Measurements from ENCODE around the gene ANXA9. TPM values are rescaled to one million over a fixed set of nuclear protein-coding genes. Genes with fewer than 3 reads are reported as not detected.

ANXA9 gene
- total RNA-seq, 1 experiment from 2014 or later: not detected

DNA sequence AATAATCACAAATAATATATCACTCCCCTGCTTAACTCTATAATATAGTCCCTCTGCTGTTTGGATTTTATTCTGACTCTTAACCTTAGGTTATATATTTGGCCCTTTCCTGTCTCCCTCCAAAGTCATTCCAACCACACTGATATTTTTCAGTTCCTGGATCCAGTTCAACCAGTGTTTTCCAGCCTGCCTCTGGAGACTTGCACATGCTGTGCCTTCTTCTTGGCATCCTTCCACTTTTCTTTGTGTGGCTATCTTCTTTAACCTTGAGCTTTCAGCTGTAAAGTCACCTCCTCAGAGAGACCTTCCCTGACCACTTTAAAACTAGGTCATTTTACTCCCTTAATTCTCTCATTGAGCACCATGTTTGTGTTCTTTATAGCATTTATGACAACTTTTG, 26.8 kb upstream of the ANXA9 start:
- intact Hi-C loops (cut with micrococcal nuclease; ENCODE audit: unreplicated experiment): no loop called here
- BruUV-seq (replicated peaks): no TSS peak
- Histone ChIP-seq H3K4me3 (ENCODE audit: low read depth, low read length, poor library complexity, severe bottlenecking) (no peak overlapping the region), H3K4me1 (ENCODE audit: insufficient read depth, low read length, poor library complexity, severe bottlenecking) (no peaks in the 10 kb centered on the region), H3K27me3 (replicated peaks; ENCODE audit: insufficient read depth, low read depth, low read length, poor library complexity) (no peaks in the 10 kb centered on the region), H3K36me3 (ENCODE audit: insufficient read depth, low read length, poor library complexity, severe bottlenecking) (peaks cover 59% of the 10 kb centered on the region), H3K9me3 (ENCODE audit: low read depth, low read length, poor library complexity, severe bottlenecking) (no peaks in the 10 kb centered on the region), H3K27ac (ENCODE audit: low read depth, low read length, poor library complexity, severe bottlenecking) (no peak overlapping the region)
- no peak for TF ChIP-seq EZH2 (IDR thresholded peaks at IDR 0.05; ENCODE audit: borderline replicate concordance, low read depth, low read length, poor library complexity, severe bottlenecking)
- TF ChIP-seq, protein P1, sequence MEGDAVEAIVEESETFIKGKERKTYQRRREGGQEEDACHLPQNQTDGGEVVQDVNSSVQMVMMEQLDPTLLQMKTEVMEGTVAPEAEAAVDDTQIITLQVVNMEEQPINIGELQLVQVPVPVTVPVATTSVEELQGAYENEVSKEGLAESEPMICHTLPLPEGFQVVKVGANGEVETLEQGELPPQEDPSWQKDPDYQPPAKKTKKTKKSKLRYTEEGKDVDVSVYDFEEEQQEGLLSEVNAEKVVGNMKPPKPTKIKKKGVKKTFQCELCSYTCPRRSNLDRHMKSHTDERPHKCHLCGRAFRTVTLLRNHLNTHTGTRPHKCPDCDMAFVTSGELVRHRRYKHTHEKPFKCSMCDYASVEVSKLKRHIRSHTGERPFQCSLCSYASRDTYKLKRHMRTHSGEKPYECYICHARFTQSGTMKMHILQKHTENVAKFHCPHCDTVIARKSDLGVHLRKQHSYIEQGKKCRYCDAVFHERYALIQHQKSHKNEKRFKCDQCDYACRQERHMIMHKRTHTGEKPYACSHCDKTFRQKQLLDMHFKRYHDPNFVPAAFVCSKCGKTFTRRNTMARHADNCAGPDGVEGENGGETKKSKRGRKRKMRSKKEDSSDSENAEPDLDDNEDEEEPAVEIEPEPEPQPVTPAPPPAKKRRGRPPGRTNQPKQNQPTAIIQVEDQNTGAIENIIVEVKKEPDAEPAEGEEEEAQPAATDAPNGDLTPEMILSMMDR (conservative IDR thresholded peaks at IDR 0.05; ENCODE audit: low read depth, low read length): no peak
- no peak for DNase-seq (ENCODE audit: low spot score)
- ChIA-PET POLR2A (ENCODE audit: low non-redundant PET) (no interaction called here), CTCF (no interaction called here)

- CTCF ChIA-PET: no interaction called here
- intact Hi-C loops (cut with micrococcal nuclease; ENCODE audit: unreplicated experiment): no loop called here
- POLR2A ChIA-PET (ENCODE audit: low non-redundant PET): interaction anchor here (0.7 kb wide), 1 partner anchor 583 kb away, joined by 15 read pairs; no protein-coding TSS in a partner anchor
These were observed 24.4 kb upstream of the ANXA9 start for GRCh38 chr1:150957666-150958065.

DNA sequence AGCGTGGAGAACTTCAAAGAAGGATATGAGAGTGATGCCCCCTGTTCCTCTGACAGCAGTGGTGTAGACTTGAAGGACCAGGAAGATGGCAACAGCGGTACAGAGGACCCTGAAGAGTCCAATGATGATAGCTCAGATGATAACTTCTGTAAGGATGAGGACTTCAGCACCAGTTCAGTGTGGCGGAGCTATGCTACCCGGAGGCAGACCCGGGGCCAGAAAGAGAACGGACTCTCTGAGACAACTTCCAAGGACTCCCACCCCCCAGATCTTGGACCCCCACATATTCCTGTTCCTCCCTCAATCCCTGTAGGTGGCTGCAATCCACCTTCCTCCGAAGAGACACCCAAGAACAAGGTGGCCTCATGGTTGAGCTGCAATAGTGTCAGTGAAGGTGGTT, 21.4 kb upstream of the ANXA9 start:
- Histone ChIP-seq H3K4me3 (ENCODE audit: low read depth, low read length, poor library complexity, severe bottlenecking) (no peak overlapping the region), H3K4me1 (ENCODE audit: insufficient read depth, low read length, poor library complexity, severe bottlenecking) (no peaks in the 10 kb centered on the region), H3K9me3 (ENCODE audit: low read depth, low read length, poor library complexity, severe bottlenecking) (no peaks in the 10 kb centered on the region), H3K27me3 (replicated peaks; ENCODE audit: insufficient read depth, low read depth, low read length, poor library complexity) (no peaks in the 10 kb centered on the region), H3K36me3 (ENCODE audit: insufficient read depth, low read length, poor library complexity, severe bottlenecking) (peaks cover 75% of the 10 kb centered on the region), H3K27ac (ENCODE audit: low read depth, low read length, poor library complexity, severe bottlenecking) (no peak overlapping the region)
- no peak for DNase-seq (ENCODE audit: low spot score)
- intact Hi-C loops (cut with micrococcal nuclease; ENCODE audit: unreplicated experiment): no loop called here
- CTCF ChIA-PET: no interaction called here
- POLR2A ChIA-PET (ENCODE audit: low non-redundant PET): no interaction called here
- no peak for TF ChIP-seq EZH2 (IDR thresholded peaks at IDR 0.05; ENCODE audit: borderline replicate concordance, low read depth, low read length, poor library complexity, severe bottlenecking)
- TF ChIP-seq, protein P1 (conservative IDR thresholded peaks at IDR 0.05; ENCODE audit: low read depth, low read length): no peak
- BruUV-seq (replicated peaks): TSS peak; percentile 26

More at GRCh38 chr1:150957666-150958065, 24.4 kb upstream of the ANXA9 start:
- Histone ChIP-seq H3K27me3 (replicated peaks; ENCODE audit: insufficient read depth, low read depth, low read length, poor library complexity) (no peaks in the 10 kb centered on the region), H3K27ac (ENCODE audit: low read depth, low read length, poor library complexity, severe bottlenecking) (no peak overlapping the region), H3K4me1 (ENCODE audit: insufficient read depth, low read length, poor library complexity, severe bottlenecking) (no peaks in the 10 kb centered on the region), H3K36me3 (ENCODE audit: insufficient read depth, low read length, poor library complexity, severe bottlenecking) (peaks cover 67% of the 10 kb centered on the region), H3K4me3 (ENCODE audit: low read depth, low read length, poor library complexity, severe bottlenecking) (no peak overlapping the region), H3K9me3 (ENCODE audit: low read depth, low read length, poor library complexity, severe bottlenecking) (no peaks in the 10 kb centered on the region)
- no TSS peak for BruUV-seq (replicated peaks)
- TF ChIP-seq EZH2 (IDR thresholded peaks at IDR 0.05; ENCODE audit: borderline replicate concordance, low read depth, low read length, poor library complexity, severe bottlenecking): no peak
- TF ChIP-seq, protein P1 (conservative IDR thresholded peaks at IDR 0.05; ENCODE audit: low read depth, low read length): no peak
- no peak for DNase-seq (ENCODE audit: low spot score)

Measured in A673 (cell line).